Measurements from ENCODE around the gene COL17A1. TPM values are rescaled to one million over a fixed set of nuclear protein-coding genes. Genes with fewer than 3 reads are reported as not detected.

Gene COL17A1
- total RNA-seq, 2 experiments from 2014 or later: not detected

DNA sequence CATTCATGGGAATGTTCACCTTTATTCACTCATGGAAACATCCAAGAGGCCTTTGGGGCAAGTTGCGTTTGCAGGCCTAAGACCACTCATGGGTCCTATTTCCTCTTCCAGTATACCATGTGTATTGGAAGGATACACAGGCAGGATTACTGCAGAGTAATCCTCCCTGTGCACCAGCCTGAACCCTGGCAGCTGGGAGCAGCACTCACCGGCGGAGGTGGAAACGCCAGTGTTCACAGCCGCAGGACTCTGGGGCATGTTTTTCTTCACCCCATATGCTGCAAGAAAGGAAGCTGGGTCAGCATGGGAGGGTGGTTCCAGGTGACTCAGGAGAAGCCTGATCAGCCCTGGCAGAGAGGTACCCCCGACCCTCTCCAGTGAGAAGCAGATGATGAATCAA is 24.5 kb downstream of the COL17A1 start:
- DNase-seq: no peak
- ChIA-PET POLR2A (no interaction called here), CTCF (no interaction called here)
- H3K27ac Mint-ChIP-seq: no peak overlapping the region
- ATAC-seq: no peak
- no peaks in the 10 kb centered on the region for H3K9me3 Mint-ChIP-seq
- TF ChIP-seq, protein P1, sequence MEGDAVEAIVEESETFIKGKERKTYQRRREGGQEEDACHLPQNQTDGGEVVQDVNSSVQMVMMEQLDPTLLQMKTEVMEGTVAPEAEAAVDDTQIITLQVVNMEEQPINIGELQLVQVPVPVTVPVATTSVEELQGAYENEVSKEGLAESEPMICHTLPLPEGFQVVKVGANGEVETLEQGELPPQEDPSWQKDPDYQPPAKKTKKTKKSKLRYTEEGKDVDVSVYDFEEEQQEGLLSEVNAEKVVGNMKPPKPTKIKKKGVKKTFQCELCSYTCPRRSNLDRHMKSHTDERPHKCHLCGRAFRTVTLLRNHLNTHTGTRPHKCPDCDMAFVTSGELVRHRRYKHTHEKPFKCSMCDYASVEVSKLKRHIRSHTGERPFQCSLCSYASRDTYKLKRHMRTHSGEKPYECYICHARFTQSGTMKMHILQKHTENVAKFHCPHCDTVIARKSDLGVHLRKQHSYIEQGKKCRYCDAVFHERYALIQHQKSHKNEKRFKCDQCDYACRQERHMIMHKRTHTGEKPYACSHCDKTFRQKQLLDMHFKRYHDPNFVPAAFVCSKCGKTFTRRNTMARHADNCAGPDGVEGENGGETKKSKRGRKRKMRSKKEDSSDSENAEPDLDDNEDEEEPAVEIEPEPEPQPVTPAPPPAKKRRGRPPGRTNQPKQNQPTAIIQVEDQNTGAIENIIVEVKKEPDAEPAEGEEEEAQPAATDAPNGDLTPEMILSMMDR (IDR thresholded peaks at IDR 0.05): no peak
- H3K4me3 Mint-ChIP-seq: no peak overlapping the region
- H3K27me3 Mint-ChIP-seq: peaks cover 1% of the 10 kb centered on the region
- intact Hi-C loops (cut with micrococcal nuclease): no loop called here
- H3K36me3 Mint-ChIP-seq (ENCODE audit: low read depth): no peaks in the 10 kb centered on the region
- H3K4me1 Mint-ChIP-seq (ENCODE audit: low read depth): no peaks in the 10 kb centered on the region

DNA sequence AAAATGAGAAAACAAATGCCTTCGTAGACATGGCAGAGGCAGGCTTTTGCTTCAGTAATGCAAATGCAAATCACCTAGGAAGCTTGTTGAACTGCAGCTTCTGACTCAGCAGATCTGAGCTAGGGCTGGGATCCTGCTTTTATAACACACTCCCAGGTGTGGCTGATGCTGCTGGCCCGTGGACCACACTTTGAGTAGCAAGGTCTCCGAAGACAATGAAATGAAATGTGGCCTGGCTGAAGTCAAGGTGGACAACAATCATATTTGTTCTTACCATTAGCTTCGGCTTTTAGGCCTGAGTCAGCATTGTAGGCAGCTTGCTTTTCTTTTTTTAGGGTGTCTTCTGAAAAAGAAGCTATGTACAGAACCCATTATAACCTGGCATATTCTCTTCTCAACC is 26.3 kb downstream of the COL17A1 start:
- ATAC-seq (no peak), DNase-seq (no peak)
- no peaks in the 10 kb centered on the region for H3K9me3 Mint-ChIP-seq
- no peaks in the 10 kb centered on the region for H3K4me1 Mint-ChIP-seq (ENCODE audit: low read depth)
- intact Hi-C loops (cut with micrococcal nuclease): no loop called here
- peaks cover 1% of the 10 kb centered on the region for H3K27me3 Mint-ChIP-seq
- no peaks in the 10 kb centered on the region for H3K36me3 Mint-ChIP-seq (ENCODE audit: low read depth)
- ChIA-PET POLR2A (no interaction called here), CTCF (interaction anchor here (0.8 to 1.2 kb wide), 2 partner anchors 182 to 373 kb away, joined by 3 read pairs; no protein-coding TSS in a partner anchor)
- TF ChIP-seq, protein P1 (IDR thresholded peaks at IDR 0.05): no peak
- H3K4me3 Mint-ChIP-seq: no peak overlapping the region
- no peak overlapping the region for H3K27ac Mint-ChIP-seq

DNA sequence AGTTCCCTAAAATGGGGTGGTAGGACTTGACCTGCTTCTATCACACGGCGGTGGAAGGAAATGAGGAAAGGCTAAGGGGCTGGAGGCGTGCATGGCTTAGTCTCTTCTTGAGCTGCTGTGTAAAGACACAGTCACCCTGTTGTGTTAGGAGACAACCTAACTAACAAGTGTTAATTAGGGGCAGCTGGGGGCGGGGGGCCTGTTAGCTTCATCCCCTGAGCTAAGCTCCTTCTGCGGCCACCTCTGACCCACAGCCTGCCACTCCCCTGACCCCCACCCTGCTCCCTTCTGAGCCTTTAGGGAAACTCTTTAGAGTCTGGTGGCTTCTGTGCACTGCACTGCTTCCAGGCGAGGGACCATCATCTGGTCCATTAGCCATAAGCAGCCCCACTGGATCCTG is 28.0 kb downstream of the COL17A1 start:
- H3K27me3 Mint-ChIP-seq: no peaks in the 10 kb centered on the region
- H3K9me3 Mint-ChIP-seq: no peaks in the 10 kb centered on the region
- no peak for ATAC-seq
- H3K27ac Mint-ChIP-seq: no peak overlapping the region
- TF ChIP-seq, protein P1 (IDR thresholded peaks at IDR 0.05): no peak
- CTCF ChIA-PET: no interaction called here
- no peak for DNase-seq
- intact Hi-C loops (cut with micrococcal nuclease): no loop called here
- no peaks in the 10 kb centered on the region for H3K4me1 Mint-ChIP-seq (ENCODE audit: low read depth)
- no peaks in the 10 kb centered on the region for H3K36me3 Mint-ChIP-seq (ENCODE audit: low read depth)
- no peak overlapping the region for H3K4me3 Mint-ChIP-seq
- POLR2A ChIA-PET: interaction anchor here (0.7 kb wide), 1 partner anchor 23 kb away, joined by 4 read pairs; no protein-coding TSS in a partner anchor

DNA sequence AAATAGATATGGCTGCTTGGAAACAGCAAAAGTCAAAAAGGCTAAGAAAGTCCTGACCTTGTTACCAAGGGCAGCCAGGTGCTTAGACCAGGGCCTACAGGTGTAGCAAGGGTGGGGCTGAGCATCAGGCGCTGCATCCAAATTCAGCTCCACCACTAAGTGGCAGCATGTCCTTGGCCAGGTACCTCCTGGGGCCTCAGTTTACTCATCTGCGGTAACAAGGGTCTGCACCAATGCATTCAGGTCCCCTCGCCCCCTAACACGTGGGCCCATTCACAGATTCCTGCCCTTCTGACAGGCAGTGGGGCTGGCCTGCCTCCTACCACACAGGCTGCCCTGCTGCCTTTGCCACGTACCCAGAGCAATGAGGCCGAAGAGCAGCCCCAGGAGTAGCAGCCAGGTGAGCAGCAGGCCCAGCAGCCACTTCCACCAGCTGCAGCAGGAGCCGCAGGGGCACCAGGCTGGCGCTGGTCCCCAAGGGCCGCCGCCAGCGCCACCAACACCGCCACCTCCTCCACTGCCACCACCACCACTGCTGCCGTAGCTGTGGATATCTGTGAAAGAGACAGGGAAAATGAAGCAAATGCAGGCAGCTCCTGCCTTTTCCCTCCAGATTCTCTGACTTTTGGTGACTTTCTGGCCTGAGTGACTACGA is 28.9 kb downstream of the COL17A1 start:
- Mint-ChIP-seq H3K4me3 (no peak overlapping the region), H3K9me3 (no peaks in the 10 kb centered on the region), H3K36me3 (ENCODE audit: low read depth) (no peaks in the 10 kb centered on the region), H3K27ac (no peak overlapping the region), H3K4me1 (ENCODE audit: low read depth) (no peaks in the 10 kb centered on the region), H3K27me3 (no peaks in the 10 kb centered on the region)
- TF ChIP-seq, protein P1 (IDR thresholded peaks at IDR 0.05): no peak
- DNase-seq: no peak
- CTCF ChIA-PET: interaction anchor here (1.2 kb wide), 1 partner anchor 169 kb away, joined by 4 read pairs; no protein-coding TSS in a partner anchor
- POLR2A ChIA-PET: interaction anchor here (0.6 to 1.2 kb wide), 2 partner anchors 10 to 19 kb away, joined by 3 to 4 read pairs; no protein-coding TSS in a partner anchor
- no peak for ATAC-seq
- intact Hi-C loops (cut with micrococcal nuclease): no loop called here

DNA sequence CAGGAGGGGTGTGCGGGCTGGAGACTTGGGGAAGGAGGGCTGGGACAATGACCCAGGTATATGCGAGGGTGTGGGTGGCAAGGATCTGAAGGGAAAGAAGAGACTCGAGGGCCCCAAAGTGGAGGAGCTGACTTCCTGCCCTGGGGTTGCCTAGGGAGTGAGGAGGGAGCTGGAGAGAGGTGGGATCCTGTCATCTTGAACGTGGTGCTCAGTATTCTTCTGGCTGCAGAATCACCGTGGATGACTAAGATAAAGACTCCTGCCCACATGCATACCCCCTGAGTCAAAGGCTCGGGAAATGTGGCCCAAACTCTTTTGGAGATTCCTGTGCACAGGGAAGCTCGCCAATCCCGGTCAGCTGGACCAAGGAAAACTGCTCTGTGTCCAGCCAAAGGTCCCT is 31.2 kb downstream of the COL17A1 start:
- ATAC-seq (no peak), DNase-seq (no peak)
- no peaks in the 10 kb centered on the region for H3K36me3 Mint-ChIP-seq (ENCODE audit: low read depth)
- no peak overlapping the region for H3K27ac Mint-ChIP-seq
- H3K4me1 Mint-ChIP-seq (ENCODE audit: low read depth): no peaks in the 10 kb centered on the region
- ChIA-PET CTCF (no interaction called here), POLR2A (no interaction called here)
- H3K4me3 Mint-ChIP-seq: no peak overlapping the region
- intact Hi-C loops (cut with micrococcal nuclease): no loop called here
- H3K9me3 Mint-ChIP-seq: no peaks in the 10 kb centered on the region
- TF ChIP-seq, protein P1 (IDR thresholded peaks at IDR 0.05): no peak
- no peaks in the 10 kb centered on the region for H3K27me3 Mint-ChIP-seq
